NCI-H1930 (cell line): ENCODE measurements around the gene EEA1.

Source experiments
- DNase-seq, 2 experiments: peaks; one replicate each; lab custom pipeline; 2025; lab: John Stamatoyannopoulos, UW

Gene EEA1

DNA sequence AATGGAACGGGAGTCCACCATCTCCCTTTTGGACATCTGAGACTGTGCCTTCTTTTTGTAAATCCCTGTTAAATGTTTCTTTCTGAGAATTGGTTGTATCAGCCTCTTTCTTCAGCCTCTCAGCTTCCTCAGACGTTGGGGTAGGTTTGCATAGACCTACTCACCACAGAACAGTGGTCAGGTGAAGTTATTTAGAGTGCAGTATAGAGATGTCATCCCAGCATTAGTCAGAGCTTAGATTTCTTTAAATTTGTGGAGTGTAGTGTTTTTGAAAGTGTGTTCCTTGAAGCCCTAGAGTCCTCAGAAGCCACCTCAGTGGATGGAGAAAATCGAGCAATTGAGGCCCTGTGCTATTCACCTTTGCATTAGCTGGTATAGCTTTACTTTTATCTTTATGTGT lies 8.9 kb upstream of the EEA1 start:
- DNase-seq: no peak

DNA sequence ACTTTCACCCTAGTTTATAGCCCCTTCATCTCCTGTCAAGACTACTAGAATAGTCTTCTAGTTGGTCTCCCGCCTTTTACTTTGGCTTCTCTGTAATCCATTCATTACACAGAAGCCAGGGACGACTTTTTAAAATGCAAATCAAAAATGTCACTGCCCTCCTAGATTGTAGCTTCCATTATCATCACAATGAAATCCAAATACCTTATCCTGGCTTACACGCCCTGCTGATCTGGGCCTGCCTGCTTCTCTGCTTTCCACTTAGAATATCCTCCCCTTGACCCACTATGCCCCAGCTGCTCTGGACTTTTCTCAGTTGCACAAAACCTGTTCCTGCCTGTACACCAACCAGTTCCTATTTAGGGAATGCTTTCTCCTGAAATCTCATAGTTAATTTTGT lies 4.5 kb upstream of the EEA1 start:
- no peak for DNase-seq

DNA sequence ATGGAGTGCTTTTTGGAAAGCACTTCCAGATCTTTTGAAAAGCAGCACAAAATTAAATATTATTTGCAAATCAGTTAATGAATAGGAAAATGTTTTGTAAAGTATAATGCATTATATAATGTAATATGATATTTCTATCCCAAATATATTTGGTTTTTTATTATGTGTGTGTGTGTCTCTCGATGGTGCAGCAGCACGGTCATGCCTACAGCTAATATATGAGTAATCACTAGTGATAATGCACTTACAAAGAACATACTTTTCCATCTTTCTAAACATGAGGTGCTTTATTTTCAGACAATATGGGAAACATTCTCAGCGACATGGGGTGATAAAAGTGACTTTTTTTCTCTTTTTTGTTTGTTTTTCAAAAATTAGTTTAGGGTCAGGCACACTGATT lies 1.3 kb upstream of the EEA1 start:
- no peak for DNase-seq

- no peak for DNase-seq
Observed at GRCh38 chr12:92929983-92930382, 888 bp upstream of the EEA1 start.

GRCh38 chr12:92928421-92928961 lies 604 bp downstream of the EEA1 start:
- peak in 1 of 2 experiments; percentile 40 for DNase-seq

DNA sequence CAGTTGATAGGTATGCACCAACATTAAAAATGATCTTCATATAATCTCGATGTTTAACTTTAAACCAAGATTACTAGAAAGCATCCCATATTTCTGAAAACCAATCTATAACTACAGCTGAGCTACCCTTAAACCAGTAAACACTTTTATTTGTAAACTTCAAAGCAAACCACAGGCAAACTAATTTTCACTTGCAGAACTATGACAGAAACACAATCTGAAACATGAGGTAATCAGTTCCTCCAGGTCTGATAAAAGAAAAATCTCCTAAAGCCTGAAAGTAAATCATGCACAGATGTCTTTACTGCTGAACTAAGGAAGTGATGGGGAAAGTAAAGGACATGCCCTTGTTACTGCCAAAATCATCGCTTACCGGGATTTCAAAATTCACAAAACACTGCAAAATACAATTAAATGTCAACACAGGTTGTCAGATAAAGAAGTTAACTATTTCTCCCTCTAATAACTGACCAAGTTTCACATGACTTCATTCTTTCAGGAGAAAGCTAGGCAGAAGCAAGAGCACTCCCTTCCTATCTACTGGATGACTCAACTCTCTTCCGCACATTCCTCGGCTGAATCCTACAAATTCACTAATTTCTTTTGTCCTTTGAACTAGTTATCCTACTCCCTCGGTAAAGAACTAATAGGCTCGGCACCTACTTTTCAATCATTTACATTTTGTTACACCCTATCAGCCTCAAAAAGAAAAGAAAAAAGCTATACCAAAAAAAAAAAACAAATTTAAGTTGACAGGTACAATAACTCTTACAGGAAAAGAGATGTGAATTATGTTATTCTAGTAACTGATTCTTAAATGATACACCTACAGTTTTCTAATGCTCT lies 1.4 kb downstream of the EEA1 start:
- DNase-seq: no peak

DNA sequence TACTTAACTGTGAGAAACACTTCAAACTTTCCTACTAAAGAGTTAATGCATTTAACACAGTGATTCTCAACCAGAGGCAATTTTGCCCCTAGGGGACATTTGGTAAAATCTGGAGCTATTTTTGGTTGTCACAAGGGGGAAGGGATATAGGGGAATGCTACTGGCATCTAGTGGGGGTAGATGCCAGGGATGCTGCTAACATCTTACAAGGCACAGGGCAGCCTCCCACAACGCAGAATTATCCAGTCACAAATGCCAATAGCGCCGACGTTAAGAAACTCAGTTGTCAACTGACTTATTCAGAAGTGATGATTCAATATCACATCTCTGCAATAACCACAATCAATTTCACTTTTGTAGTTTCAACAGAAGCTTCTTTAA lies 2.0 kb downstream of the EEA1 start:
- DNase-seq: no peak

- DNase-seq: no peak
Observed at GRCh38 chr12:92926549-92926948, 2.5 kb downstream of the EEA1 start.

DNA sequence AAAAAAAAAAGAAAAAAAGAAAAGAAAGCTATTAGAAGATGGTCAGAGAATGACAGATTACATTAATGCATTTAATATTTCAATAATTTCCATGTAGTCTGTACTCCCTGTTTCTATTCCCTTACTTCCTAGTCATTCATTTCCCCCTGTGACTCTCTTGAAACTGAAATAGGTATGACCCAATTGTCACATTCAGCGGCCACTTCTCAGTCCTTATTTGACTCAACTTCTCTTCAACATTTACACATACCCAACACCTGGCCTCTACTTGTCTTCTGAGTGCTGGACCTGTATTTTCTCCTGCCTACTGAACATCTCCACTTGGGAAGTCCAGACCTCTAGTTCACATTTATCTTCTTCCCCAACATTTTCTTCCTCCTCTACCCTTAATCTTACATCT lies 7.2 kb downstream of the EEA1 start:
- DNase-seq: no peak

DNA sequence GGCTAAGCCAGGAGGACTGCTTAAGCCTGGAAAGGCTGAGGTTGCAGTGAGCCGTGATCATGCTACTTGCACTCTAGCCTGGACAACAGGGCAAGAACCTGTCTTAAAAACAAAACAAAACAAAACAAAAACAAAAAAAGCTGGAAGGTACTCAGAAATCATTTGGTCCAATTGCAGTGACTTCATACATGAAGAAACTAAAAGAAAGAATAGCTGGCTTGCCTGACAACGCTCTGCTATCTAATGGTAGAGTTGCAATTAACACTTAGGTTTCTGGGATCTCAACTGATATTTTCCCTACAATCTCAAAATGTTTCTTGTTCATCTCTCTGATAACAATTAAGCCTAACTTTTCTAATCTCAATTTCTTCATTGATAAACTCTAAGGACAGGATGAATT lies 13.7 kb downstream of the EEA1 start:
- no peak for DNase-seq

DNA sequence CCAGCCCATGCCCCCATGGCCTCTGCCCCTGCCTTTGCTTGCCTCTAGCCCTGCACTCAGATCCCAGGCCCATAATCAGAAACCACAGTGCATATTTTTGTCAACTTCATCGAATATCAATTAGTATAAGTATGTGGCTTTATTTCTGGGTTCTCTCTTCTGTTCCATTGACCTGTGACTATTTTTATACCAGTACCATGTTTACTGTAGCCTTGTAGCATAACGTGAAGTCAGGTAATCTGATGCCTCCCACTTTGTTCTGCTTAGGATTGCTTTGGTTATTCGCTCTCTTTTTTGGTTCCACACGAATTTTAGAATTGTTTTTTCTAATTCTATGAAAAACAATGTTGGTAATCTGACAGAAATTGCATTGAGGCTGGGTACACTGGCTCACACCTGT lies 14.9 kb downstream of the EEA1 start:
- no peak for DNase-seq

- no peak for DNase-seq
Observed at GRCh38 chr12:92912672-92913071, 16.4 kb downstream of the EEA1 start.

GRCh38 chr12:92912052-92912451 lies 17.0 kb downstream of the EEA1 start:
- DNase-seq: no peak

GRCh38 chr12:92911339-92911738 lies 17.8 kb downstream of the EEA1 start:
- DNase-seq: no peak

DNA sequence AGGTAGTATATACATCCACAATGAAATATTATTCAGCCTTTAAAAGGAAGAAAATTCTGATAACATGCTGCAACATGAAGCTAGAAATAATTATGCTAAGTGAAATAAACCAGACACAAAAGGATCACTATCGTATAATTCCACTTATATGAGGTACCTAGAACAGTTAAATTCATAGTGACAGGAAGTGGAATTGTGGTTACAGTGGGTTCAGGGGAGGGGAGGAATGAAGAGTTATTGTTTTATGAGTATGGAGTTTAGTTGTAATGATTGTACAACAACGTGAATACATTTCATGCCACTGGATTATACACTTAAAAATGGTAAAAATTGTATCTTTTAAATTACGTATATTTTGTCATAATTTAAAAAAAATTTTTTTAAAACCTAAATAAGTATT lies 21.0 kb downstream of the EEA1 start:
- DNase-seq: no peak

GRCh38 chr12:92905811-92906554 lies 23.1 kb downstream of the EEA1 start:
- no peak for DNase-seq

DNA sequence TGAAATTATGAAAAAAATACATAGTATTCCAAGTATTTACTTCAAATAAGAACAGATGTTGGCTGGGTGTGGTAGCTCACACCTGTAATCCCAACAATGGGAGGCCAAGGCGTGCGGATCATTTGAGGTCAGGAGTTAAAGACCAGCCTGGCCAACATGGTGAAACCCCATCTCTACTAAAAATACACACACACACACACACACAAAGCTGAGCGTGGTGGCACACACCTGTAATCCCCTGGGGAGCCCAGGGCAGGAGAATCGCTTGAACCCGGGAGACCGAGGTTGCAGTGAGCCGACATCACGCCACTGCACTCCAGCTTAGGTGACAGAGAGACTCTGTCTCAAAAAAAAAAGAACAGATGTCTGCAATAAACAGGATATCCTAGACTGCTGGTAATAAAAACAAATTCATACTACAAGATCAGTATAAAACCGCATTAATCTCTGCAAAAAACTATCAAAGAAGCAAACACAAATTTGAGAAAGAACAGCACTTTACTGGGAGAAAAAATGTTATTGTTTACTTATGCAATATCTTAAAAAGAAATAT lies 23.8 kb downstream of the EEA1 start:
- no peak for DNase-seq

DNA sequence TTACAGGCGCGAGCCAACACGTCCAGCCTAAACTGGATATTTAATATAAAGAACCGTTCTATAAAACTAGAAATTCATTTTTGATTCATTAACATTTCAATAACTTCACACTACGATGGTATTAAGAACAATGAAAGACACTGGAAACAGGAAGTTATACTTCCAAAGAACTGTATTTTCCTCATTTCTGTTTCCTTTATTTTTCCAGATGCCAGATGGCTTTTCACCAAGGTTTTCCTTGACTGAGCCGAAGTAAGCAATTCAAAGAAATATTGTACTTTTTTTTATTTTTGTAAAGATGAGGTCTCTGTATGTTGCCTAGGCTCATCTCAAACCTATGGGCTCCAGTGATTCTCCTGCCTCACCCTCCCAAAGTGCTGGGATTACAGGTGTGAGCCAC lies 28.2 kb downstream of the EEA1 start:
- no peak for DNase-seq

- DNase-seq: no peak
Observed at GRCh38 chr12:92899386-92900001, 29.6 kb downstream of the EEA1 start.

GRCh38 chr12:92898755-92899154 lies 30.3 kb downstream of the EEA1 start:
- DNase-seq: no peak

- DNase-seq: no peak
Observed at GRCh38 chr12:92897844-92898243, 31.3 kb downstream of the EEA1 start.

DNA sequence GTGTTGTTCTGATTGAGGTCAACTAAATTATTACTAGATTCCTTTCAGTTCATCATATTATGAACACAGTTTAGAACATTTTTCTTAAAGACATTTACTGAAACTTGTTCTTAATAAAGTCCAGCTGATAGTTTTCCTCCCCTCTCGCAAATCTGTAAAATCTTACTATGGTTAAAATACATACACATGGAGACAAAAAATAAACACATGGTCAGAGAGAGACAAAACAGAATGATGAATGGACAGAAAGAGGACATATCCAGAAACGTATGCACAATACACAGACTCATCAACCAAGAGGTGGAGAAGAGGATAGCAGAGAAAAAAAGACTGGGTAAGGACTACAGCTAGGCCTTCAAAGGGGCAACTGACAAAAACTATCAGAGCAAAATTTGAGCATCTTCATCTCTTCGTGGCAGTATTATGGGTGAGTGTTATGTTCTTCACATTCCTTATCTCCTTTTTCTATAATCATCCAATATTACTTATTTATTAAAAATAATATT lies 38.4 kb downstream of the EEA1 start:
- no peak for DNase-seq
